ENCODE results near the gene CASKIN2.
A peak's percentile ranks its signal among the peaks of the same experiment; 100 is the strongest.

CASKIN2 gene

GRCh38 chr17:75548813-75549212, 33.5 kb upstream of the CASKIN2 start:
- DNase-seq = no peak

DNA sequence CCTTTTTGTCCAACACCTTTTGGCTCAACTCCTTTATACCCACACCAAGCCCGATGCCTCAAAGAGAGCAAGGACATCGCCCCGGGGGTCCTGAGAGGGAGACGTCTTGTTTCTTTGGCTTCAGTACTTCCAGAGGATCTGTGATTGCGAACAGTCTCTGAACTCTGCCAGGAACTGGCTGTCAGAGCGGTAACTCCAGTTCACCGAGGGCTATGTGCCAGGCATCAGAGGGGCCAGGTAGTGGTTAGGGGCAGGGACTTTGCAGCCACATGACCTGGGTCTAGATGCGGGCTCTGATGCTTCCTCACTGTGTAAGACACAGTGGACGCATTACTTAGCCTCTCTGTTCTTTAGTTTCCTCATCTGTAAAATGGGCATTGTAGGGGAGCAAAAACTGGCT, 31.8 kb upstream of the CASKIN2 start:
- no peak for DNase-seq

DNA sequence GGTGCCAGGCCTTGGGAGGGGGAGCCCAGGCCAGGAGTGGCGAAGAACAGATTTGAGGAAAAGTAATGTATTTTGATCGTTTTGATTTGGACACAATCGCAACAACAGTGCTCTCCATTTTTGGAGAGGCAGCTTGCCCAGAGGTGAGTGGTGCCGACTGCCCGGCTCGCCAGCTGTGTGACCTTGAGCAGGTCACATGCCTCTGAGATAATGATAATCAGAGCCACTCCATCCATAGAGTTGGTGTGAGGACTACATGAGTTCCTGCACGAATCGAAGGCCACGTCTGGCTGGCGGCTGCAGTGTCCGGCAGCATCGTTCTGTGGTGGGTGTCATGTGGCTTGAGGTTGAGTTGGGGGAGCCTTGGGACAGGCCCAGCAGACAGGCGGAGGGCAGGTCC, 30.8 kb upstream of the CASKIN2 start:
- DNase-seq = no peak

GRCh38 chr17:75544250-75544649, 28.9 kb upstream of the CASKIN2 start:
- no peak for DNase-seq

DNA sequence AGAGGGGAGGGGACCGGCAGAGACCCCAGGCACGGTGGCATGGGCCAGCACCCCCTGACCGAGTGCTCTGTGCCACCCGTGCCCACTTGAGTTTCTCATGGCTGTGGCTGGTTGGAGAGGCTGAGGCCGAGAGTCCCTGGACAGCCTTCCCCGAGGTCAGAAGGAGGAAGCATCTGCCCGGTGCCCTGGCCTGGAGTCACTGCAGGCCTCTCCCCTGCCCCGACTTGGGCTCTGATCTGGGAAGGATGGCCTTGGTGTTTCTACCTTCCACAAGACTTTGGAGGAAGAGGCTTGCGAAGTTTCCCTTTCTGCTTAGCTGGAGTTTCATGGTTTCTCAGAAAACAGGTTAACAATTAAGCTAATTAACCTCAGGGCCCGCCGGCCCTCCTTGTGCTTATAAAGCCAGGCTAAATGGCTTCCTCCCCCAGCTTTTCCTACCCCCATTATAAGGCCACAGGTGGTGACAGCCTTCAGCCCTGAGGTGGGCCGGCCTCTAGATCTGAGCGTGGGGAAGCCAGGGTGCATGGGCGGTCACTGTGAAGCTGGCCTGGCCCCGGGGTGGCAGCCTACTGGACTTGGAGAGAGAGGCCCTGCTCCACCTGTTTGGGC, 27.5 kb upstream of the CASKIN2 start:
- DNase-seq = no peak

DNA sequence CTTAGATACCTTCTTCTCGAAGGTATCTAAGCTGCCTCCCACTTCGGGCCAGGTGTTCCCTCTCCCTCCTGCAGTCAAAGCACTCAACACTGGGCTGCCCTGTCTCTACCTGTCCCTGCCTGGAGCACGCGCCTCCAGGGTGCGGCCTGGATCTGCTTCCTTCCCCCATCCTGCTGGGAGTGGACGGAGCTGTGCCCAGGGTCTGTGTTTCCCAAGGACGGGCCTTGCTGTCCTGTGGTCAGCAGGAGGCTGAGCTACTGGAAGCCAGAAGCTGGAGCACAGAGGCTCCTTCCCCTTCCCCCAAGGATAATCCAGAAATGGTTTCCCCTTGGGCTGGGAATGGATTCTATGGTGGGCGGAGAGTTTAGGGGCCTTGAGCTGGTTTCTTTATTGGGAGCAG, 26.9 kb upstream of the CASKIN2 start:
- no peak for DNase-seq

GRCh38 chr17:75540923-75541503, 25.7 kb upstream of the CASKIN2 start:
- no peak for DNase-seq

GRCh38 chr17:75539967-75540729, 24.8 kb upstream of the CASKIN2 start:
- no peak for DNase-seq

GRCh38 chr17:75536366-75536765, 21.0 kb upstream of the CASKIN2 start:
- DNase-seq = no peak

- DNase-seq = no peak
Measured at GRCh38 chr17:75535871-75536270, 20.5 kb upstream of the CASKIN2 start.

GRCh38 chr17:75535119-75535537, 19.8 kb upstream of the CASKIN2 start:
- no peak for DNase-seq

DNA sequence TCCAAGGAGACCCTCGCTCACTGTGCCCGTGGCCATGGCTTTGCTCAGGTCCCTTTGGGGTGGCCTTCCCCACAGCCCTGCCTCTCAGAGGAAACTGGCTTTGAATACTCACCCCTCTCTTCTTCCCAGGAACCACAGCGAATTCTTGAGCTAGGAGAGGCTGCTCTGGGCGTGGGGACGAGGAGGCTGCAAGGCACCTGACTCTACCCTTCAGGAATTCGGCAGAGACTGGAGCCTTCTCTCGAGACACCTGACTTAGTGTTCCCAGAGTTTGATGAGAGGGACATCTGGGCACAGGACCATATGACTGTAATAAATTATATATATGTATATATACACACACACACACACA, 16.4 kb upstream of the CASKIN2 start:
- DNase-seq = no peak

DNA sequence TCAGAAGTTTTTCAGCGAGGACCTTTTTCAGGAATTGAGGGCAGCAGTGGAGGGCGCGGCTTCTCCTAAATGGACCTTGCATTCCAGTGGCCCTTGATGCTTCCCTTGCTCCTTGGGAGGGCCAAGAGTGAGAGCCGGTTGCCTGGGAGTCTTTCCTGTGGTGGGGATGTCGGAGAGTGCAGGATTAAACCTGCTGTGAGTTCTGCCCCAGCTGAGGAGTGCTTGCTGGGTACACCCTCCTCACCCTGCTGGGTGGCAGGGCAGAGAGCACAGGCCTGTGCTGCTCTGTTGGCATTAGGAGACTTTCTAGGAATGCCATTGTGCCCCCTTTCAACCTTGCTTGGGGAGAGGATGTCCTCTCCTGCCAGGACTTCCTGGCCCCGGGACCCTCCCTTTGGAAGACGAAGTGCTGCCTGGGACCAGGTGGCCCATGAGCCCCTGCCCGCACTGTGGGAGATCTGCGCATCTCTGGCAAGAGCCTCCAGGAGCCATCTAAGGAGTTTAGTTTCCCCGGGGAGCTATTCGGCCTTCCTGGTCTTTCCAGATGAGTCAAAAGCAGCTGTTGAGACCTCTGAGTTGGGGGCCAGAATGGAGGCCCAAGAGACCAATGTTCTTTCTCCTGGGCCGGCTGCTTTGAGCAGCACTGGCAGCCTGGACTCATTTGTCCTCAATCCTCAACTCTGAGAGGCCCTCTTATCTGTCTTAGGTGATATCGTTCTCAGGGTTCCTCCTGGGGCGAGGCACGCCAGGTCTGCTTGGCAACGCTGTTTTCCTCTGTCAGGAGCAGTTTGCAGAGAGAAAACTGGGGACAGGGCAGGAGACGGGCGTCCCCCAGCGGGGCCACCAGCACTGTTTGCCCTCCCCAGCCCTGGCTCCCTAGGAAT, 15.7 kb upstream of the CASKIN2 start:
- DNase-seq = no peak

GRCh38 chr17:75526555-75527270, 11.4 kb upstream of the CASKIN2 start:
- no peak for DNase-seq

- no peak for DNase-seq
Measured at GRCh38 chr17:75525806-75526554, 10.6 kb upstream of the CASKIN2 start.

- peak; percentile 58 for DNase-seq
Measured at GRCh38 chr17:75524970-75525805, 9.9 kb upstream of the CASKIN2 start, which contains the start of gene LLGL2. Gene LLGL2, plus strand, starts transcription at chr17:75525697. Its CDS starts 17,730 bp downstream, at chr17:75543427.

GRCh38 chr17:75524269-75524969, 9.1 kb upstream of the CASKIN2 start:
- DNase-seq = no peak

GRCh38 chr17:75523647-75524046, 8.3 kb upstream of the CASKIN2 start:
- DNase-seq = no peak

DNA sequence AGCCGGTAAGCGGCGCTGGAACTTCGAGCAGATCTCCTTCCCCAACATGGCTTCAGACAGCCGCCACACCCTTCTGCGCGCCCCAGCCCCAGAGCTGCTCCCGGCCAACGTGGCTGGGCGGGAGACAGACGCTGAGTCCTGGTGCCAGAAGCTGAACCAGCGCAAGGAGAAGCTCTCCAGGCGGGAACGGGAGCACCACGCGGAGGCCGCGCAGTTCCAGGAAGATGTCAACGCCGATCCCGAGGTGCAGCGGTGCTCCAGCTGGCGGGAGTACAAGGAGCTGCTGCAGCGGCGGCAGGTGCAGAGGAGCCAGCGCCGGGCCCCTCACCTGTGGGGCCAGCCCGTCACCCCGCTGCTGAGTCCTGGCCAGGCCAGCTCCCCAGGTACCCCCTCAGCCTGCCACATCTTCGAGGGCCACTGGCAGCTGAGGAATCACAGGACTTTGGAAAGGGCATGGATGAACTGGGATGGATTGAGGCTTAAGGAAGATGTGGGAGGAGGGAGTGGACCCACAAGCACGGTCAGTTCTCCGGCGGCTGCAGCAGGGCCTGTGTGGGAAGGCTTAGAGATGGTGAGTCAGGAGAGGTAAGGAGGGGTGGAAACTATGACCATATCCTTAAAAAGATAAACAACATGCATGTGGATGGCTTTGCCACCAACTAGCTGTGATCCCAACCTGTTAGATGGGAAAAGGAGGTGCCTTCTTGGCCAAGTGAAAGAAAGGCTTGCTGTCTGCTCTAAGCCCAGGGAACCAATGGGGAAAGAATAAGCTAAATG, 6.8 kb upstream of the CASKIN2 start:
- DNase-seq = no peak
